Liver (tissue), 3 donors: ENCODE results near the gene NEB.

Experiments
- EGR1 ChIP-seq, 2 donors: IDR thresholded peaks; 2 replicates each; pipeline ENCODE4 v1.6.1; 2016 to 2018; ENCODE audit warnings: antibody characterized with exemption in 2 of 2, low read depth in 2 of 2
- GABPA ChIP-seq, 2 donors: IDR thresholded peaks in 1 of 2; conservative IDR thresholded peaks in 1 of 2; 2 replicates each; pipeline ENCODE4 v1.6.1; 2016; ENCODE audit warnings: antibody characterized with exemption in 2 of 2, mild to moderate bottlenecking in 1 of 2, moderate library complexity in 1 of 2
- HNF4A ChIP-seq, 2 donors: conservative IDR thresholded peaks; 2 replicates each; pipeline ENCODE4 v1.6.1; 2016; ENCODE audit warnings: antibody characterized with exemption in 2 of 2, mild to moderate bottlenecking in 2 of 2
- HNF4G ChIP-seq: IDR thresholded peaks from 2 replicates; pipeline ENCODE4 v1.6.1; 2016; ENCODE audit warnings: antibody characterized with exemption
- JUND ChIP-seq, 2 donors: IDR thresholded peaks; 2 replicates each; pipeline ENCODE4 v1.6.1; 2016; ENCODE audit warnings: antibody characterized with exemption in 2 of 2
- RAD21 ChIP-seq, 2 donors: IDR thresholded peaks; 2 replicates each; pipeline ENCODE4 v1.6.1; 2016; ENCODE audit warnings: antibody characterized with exemption in 2 of 2, mild to moderate bottlenecking in 2 of 2
- RXRA ChIP-seq, 2 donors: IDR thresholded peaks; 2 replicates each; pipeline ENCODE4 v1.6.1; 2017 to 2018; ENCODE audit warnings: antibody characterized with exemption in 2 of 2, mild to moderate bottlenecking in 1 of 2
- SP1 ChIP-seq: IDR thresholded peaks from 2 replicates; pipeline ENCODE4 v1.6.1; 2018; ENCODE audit warnings: antibody characterized with exemption, mild to moderate bottlenecking
- TAF1 ChIP-seq: conservative IDR thresholded peaks from 2 replicates; pipeline ENCODE4 v1.6.1; 2016; ENCODE audit warnings: antibody characterized with exemption, mild to moderate bottlenecking
- YY1 ChIP-seq: IDR thresholded peaks from 2 replicates; pipeline ENCODE4 v1.6.1; 2016; ENCODE audit warnings: antibody characterized with exemption, mild to moderate bottlenecking
- TF ChIP-seq, protein P1 (sequence below): fragments of 150-350 bp; IDR thresholded peaks from 2 replicates; pipeline ENCODE4 v1.5.1; 2017; ENCODE audit warnings: improper control_type of control experiment, low read depth, low read length; ENCODE audit not compliant: missing input control
- TF ChIP-seq, protein P2 (sequence below): IDR thresholded peaks from 2 replicates; pipeline ENCODE4 v1.6.1; 2016; ENCODE audit warnings: antibody characterized with exemption, mild to moderate bottlenecking
- TF ChIP-seq, protein P3 (sequence below): IDR thresholded peaks from 2 replicates; pipeline ENCODE4 v1.6.1; 2016; ENCODE audit warnings: antibody characterized with exemption
- TF ChIP-seq, protein P4 (sequence below): IDR thresholded peaks from 2 replicates; pipeline ENCODE4 v1.6.1; 2016; ENCODE audit warnings: antibody characterized with exemption
- donor health status: healthy.
- donor health status: healthy.

DNA sequence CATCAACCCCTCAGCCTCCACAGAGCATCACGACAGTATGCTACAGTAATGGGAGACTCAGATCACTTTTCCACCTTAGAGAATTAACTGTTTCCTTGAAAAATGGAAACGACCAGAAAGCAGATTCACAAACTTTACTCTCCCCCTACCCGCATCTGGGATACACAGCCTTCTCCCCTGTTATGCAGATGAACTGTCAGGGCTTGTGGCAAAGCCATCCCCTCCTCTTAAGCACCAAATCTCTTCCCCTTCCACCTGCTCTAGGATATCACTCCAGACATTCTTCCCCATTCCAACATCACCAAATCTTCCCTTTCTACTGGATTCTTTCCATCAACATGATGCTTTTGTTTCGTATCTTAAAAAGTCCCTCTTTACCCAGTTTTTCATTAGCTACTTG, 26.4 kb downstream of the NEB start:
- TF ChIP-seq EGR1 (IDR thresholded peaks at IDR 0.05; ENCODE audit: low read depth in 2 of 2), result no peak
- TF ChIP-seq TAF1, result no peak
- TF ChIP-seq, protein P1, sequence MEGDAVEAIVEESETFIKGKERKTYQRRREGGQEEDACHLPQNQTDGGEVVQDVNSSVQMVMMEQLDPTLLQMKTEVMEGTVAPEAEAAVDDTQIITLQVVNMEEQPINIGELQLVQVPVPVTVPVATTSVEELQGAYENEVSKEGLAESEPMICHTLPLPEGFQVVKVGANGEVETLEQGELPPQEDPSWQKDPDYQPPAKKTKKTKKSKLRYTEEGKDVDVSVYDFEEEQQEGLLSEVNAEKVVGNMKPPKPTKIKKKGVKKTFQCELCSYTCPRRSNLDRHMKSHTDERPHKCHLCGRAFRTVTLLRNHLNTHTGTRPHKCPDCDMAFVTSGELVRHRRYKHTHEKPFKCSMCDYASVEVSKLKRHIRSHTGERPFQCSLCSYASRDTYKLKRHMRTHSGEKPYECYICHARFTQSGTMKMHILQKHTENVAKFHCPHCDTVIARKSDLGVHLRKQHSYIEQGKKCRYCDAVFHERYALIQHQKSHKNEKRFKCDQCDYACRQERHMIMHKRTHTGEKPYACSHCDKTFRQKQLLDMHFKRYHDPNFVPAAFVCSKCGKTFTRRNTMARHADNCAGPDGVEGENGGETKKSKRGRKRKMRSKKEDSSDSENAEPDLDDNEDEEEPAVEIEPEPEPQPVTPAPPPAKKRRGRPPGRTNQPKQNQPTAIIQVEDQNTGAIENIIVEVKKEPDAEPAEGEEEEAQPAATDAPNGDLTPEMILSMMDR, result no peak
- no peak for TF ChIP-seq HNF4G
- no peak for TF ChIP-seq GABPA (IDR thresholded peaks at IDR 0.05 in 1 of 2, conservative IDR thresholded peaks at IDR 0.05 in 1 of 2)
- TF ChIP-seq, protein P2, sequence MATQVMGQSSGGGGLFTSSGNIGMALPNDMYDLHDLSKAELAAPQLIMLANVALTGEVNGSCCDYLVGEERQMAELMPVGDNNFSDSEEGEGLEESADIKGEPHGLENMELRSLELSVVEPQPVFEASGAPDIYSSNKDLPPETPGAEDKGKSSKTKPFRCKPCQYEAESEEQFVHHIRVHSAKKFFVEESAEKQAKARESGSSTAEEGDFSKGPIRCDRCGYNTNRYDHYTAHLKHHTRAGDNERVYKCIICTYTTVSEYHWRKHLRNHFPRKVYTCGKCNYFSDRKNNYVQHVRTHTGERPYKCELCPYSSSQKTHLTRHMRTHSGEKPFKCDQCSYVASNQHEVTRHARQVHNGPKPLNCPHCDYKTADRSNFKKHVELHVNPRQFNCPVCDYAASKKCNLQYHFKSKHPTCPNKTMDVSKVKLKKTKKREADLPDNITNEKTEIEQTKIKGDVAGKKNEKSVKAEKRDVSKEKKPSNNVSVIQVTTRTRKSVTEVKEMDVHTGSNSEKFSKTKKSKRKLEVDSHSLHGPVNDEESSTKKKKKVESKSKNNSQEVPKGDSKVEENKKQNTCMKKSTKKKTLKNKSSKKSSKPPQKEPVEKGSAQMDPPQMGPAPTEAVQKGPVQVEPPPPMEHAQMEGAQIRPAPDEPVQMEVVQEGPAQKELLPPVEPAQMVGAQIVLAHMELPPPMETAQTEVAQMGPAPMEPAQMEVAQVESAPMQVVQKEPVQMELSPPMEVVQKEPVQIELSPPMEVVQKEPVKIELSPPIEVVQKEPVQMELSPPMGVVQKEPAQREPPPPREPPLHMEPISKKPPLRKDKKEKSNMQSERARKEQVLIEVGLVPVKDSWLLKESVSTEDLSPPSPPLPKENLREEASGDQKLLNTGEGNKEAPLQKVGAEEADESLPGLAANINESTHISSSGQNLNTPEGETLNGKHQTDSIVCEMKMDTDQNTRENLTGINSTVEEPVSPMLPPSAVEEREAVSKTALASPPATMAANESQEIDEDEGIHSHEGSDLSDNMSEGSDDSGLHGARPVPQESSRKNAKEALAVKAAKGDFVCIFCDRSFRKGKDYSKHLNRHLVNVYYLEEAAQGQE, result no peak
- TF ChIP-seq RAD21 (IDR thresholded peaks at IDR 0.05), result no peak
- TF ChIP-seq, protein P3, sequence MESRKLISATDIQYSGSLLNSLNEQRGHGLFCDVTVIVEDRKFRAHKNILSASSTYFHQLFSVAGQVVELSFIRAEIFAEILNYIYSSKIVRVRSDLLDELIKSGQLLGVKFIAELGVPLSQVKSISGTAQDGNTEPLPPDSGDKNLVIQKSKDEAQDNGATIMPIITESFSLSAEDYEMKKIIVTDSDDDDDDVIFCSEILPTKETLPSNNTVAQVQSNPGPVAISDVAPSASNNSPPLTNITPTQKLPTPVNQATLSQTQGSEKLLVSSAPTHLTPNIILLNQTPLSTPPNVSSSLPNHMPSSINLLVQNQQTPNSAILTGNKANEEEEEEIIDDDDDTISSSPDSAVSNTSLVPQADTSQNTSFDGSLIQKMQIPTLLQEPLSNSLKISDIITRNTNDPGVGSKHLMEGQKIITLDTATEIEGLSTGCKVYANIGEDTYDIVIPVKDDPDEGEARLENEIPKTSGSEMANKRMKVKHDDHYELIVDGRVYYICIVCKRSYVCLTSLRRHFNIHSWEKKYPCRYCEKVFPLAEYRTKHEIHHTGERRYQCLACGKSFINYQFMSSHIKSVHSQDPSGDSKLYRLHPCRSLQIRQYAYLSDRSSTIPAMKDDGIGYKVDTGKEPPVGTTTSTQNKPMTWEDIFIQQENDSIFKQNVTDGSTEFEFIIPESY, result no peak
- TF ChIP-seq SP1, result no peak
- TF ChIP-seq HNF4A (conservative IDR thresholded peaks at IDR 0.05), result no peak
- TF ChIP-seq, protein P4, sequence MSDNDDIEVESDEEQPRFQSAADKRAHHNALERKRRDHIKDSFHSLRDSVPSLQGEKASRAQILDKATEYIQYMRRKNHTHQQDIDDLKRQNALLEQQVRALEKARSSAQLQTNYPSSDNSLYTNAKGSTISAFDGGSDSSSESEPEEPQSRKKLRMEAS, result no peak
- no peak for TF ChIP-seq JUND (IDR thresholded peaks at IDR 0.05)
- TF ChIP-seq YY1, result no peak
- no peak for TF ChIP-seq RXRA (IDR thresholded peaks at IDR 0.05)
